ENCODE results near the gene SLC29A2.
A peak's percentile ranks its signal among the peaks of the same experiment; 100 is the strongest.

SLC29A2 gene

GRCh38 chr11:66328302-66329144, 43.0 kb downstream of the SLC29A2 start:
- H3K27me3 ChIP-seq (ENCODE audit: insufficient read depth, low read depth) = peaks cover 21% of the 10 kb centered on the region; the same call in 1 of the 2 replicates
- peak; percentile 91 for TF ChIP-seq CTCF (conservative IDR thresholded peaks at IDR 0.05; ENCODE audit: low read depth, low read length)
- H3K4me3 ChIP-seq (IDR thresholded peaks at IDR 0.05; ENCODE audit: insufficient read depth, low read depth, low read length) = no peak overlapping the region
- H3K36me3 ChIP-seq (ENCODE audit: insufficient read depth) = no peaks in the 10 kb centered on the region
- H3K27ac ChIP-seq = no peak overlapping the region
- no peaks in the 10 kb centered on the region for H4K20me1 ChIP-seq (ENCODE audit: insufficient read depth)
- H3K9ac ChIP-seq = no peak overlapping the region; the same call in 1 of the 2 replicates
- no peaks in the 10 kb centered on the region for H3K79me2 ChIP-seq (ENCODE audit: insufficient read depth, low read depth)
- H3K4me2 ChIP-seq = no peak overlapping the region; the same call in 1 of the 2 replicates
- H2AFZ ChIP-seq (ENCODE audit: low read depth) = peak overlapping the region; percentile 69
- H3K4me1 ChIP-seq (ENCODE audit: low read depth, poor library complexity, severe bottlenecking) = peaks cover 10% of the 10 kb centered on the region

GRCh38 chr11:66328031-66328301, 43.6 kb downstream of the SLC29A2 start:
- Histone ChIP-seq H4K20me1 (ENCODE audit: insufficient read depth) (no peaks in the 10 kb centered on the region), H3K4me2 (no peak overlapping the region; the same call in 1 of the 2 replicates), H3K4me1 (ENCODE audit: low read depth, poor library complexity, severe bottlenecking) (peaks cover 10% of the 10 kb centered on the region), H3K79me2 (ENCODE audit: insufficient read depth, low read depth) (no peaks in the 10 kb centered on the region), H3K36me3 (ENCODE audit: insufficient read depth) (no peaks in the 10 kb centered on the region), H3K27ac (no peak overlapping the region), H3K27me3 (ENCODE audit: insufficient read depth, low read depth) (peaks cover 18% of the 10 kb centered on the region; the same call in 1 of the 2 replicates), H2AFZ (ENCODE audit: low read depth) (peak overlapping the region; percentile 69), H3K9ac (no peak overlapping the region; the same call in 1 of the 2 replicates), H3K4me3 (IDR thresholded peaks at IDR 0.05; ENCODE audit: insufficient read depth, low read depth, low read length) (no peak overlapping the region)
- TF ChIP-seq CTCF (conservative IDR thresholded peaks at IDR 0.05; ENCODE audit: low read depth, low read length) = no peak

- no peaks in the 10 kb centered on the region for H3K79me2 ChIP-seq (ENCODE audit: insufficient read depth, low read depth)
- H3K27ac ChIP-seq = no peak overlapping the region
- H3K27me3 ChIP-seq (ENCODE audit: insufficient read depth, low read depth) = peaks cover 12% of the 10 kb centered on the region; the same call in 1 of the 2 replicates
- no peak overlapping the region; the same call in 1 of the 2 replicates for H3K9ac ChIP-seq
- H3K4me2 ChIP-seq = no peak overlapping the region; the same call in 1 of the 2 replicates
- peaks cover 10% of the 10 kb centered on the region for H3K4me1 ChIP-seq (ENCODE audit: low read depth, poor library complexity, severe bottlenecking)
- peak overlapping the region; percentile 69 for H2AFZ ChIP-seq (ENCODE audit: low read depth)
- no peak for TF ChIP-seq CTCF (conservative IDR thresholded peaks at IDR 0.05; ENCODE audit: low read depth, low read length)
- H3K4me3 ChIP-seq (IDR thresholded peaks at IDR 0.05; ENCODE audit: insufficient read depth, low read depth, low read length) = no peak overlapping the region
- H4K20me1 ChIP-seq (ENCODE audit: insufficient read depth) = no peaks in the 10 kb centered on the region
- H3K36me3 ChIP-seq (ENCODE audit: insufficient read depth) = no peaks in the 10 kb centered on the region
These were observed 44.2 kb downstream of the SLC29A2 start for GRCh38 chr11:66327171-66328030.

GRCh38 chr11:66326261-66327111, 45.1 kb downstream of the SLC29A2 start:
- H3K4me1 ChIP-seq (ENCODE audit: low read depth, poor library complexity, severe bottlenecking) = peaks cover 10% of the 10 kb centered on the region
- H2AFZ ChIP-seq (ENCODE audit: low read depth) = no peak overlapping the region
- H3K9ac ChIP-seq = no peak overlapping the region

More at GRCh38 chr11:66326261-66327111, 45.1 kb downstream of the SLC29A2 start:
- H3K36me3 ChIP-seq (ENCODE audit: insufficient read depth) = no peaks in the 10 kb centered on the region
- H3K4me3 ChIP-seq (IDR thresholded peaks at IDR 0.05; ENCODE audit: insufficient read depth, low read depth, low read length) = no peak overlapping the region
- no peaks in the 10 kb centered on the region for H3K79me2 ChIP-seq (ENCODE audit: insufficient read depth, low read depth)
- no peak overlapping the region for H3K4me2 ChIP-seq
- H4K20me1 ChIP-seq (ENCODE audit: insufficient read depth) = no peaks in the 10 kb centered on the region
- no peak overlapping the region for H3K27ac ChIP-seq
- TF ChIP-seq CTCF (conservative IDR thresholded peaks at IDR 0.05; ENCODE audit: low read depth, low read length) = no peak
- peaks cover 4% of the 10 kb centered on the region; the same call in 1 of the 2 replicates for H3K27me3 ChIP-seq (ENCODE audit: insufficient read depth, low read depth)
